Endothelial cell of umbilical vein (primary cell): ENCODE results near the gene ZNHIT2. TPM values are rescaled to one million over a fixed set of nuclear protein-coding genes. Genes with fewer than 3 reads are reported as not detected.

Experiments used
- BruUV-seq: library from RNA; stranded (reverse); fragments of 400-500 nt; replicated peaks from 2 replicates; lab custom pipeline; 2021; lab: Mats Ljungman, UMichigan
- CTCF ChIA-PET: fragments of 300-600, 350-600 bp; sonication (Branson Sonifier 250); formaldehyde crosslinking; loops from one replicate; lab custom pipeline; 2021; ENCODE audit warnings: antibody characterized with exemption, inconsistent platforms; lab: Charles Lee
- POLR2A ChIA-PET: fragments of 300-600, 350-600 bp; sonication (Branson Sonifier 250); formaldehyde crosslinking; loops from one replicate; lab custom pipeline; 2021; ENCODE audit warnings: antibody characterized with exemption, inconsistent platforms; lab: Charles Lee
- DNase-seq: peaks from one replicate; pipeline ENCODE4 v3.0.0-alpha.2; 2011; ENCODE audit warnings: low read depth, low spot score
- FAIRE-seq: peaks from 2 replicates; lab custom pipeline; 2011; peaks lifted over from hg19 to GRCh38; lab: Jason Lieb, UNC
- H2AFZ ChIP-seq: 2 replicates; pipeline ENCODE4 v1.6.0; 2012; ENCODE audit warnings: low read depth, low read length, control low read depth, inconsistent platforms
- H3K27ac ChIP-seq: 2 replicates; pipeline ENCODE4 v1.5.1; 2011; ENCODE audit warnings: low read depth, mild to moderate bottlenecking, control low read depth, low read length, moderate library complexity; ENCODE audit not compliant: insufficient read depth
- H3K27me3 ChIP-seq, 2 experiments: 2 replicates each; pipeline versions ENCODE4 v1.6.0 to v1.6.1; 2011; ENCODE audit warnings: low read length in 2 of 2, mixed read lengths in 1 of 2; ENCODE audit not compliant: control insufficient read depth in 2 of 2, insufficient read depth in 2 of 2
- H3K36me3 ChIP-seq, 2 experiments: 2 replicates in 1 of 2; 3 replicates in 1 of 2; pipeline ENCODE4 v1.5.1; 2011; ENCODE audit warnings: low read length in 2 of 2, mild to moderate bottlenecking in 1 of 2, moderate library complexity in 1 of 2; ENCODE audit not compliant: control insufficient read depth in 2 of 2, insufficient read depth in 2 of 2; ENCODE audit errors: extremely low read depth in 1 of 2
- H3K4me1 ChIP-seq: 3 replicates; pipeline ENCODE4 v1.5.1; 2011; ENCODE audit warnings: mild to moderate bottlenecking, low read length; ENCODE audit not compliant: control insufficient read depth, insufficient read depth; ENCODE audit errors: extremely low read depth
- H3K4me2 ChIP-seq: 2 replicates; pipeline ENCODE4 v1.6.1; 2011; ENCODE audit warnings: low read length, control low read depth, mixed read lengths; ENCODE audit not compliant: insufficient read depth
- H3K4me3 ChIP-seq, 3 experiments: fragments of 200-600 bp in 1 of 3; sonication (generic), shearing (Covaris generic) in 1 of 3; replicated peaks in 1 of 3; 2 replicates each; pipeline ENCODE4 v1.5.1; 2011 to 2016; ENCODE audit warnings: control low read depth in 3 of 3, low read length in 3 of 3, mild to moderate bottlenecking in 2 of 3, inconsistent platforms in 1 of 3, low read depth in 1 of 3, moderate library complexity in 1 of 3; ENCODE audit not compliant: insufficient read depth in 1 of 3
- H3K79me2 ChIP-seq: 2 replicates; pipeline ENCODE4 v1.6.0; 2012; ENCODE audit warnings: low read length, inconsistent platforms; ENCODE audit not compliant: control insufficient read depth, insufficient read depth
- H3K9ac ChIP-seq: replicated peaks from 2 replicates; pipeline ENCODE3; 2011; ENCODE audit warnings: low read length, control low read depth; ENCODE audit not compliant: insufficient read depth; ENCODE audit errors: extremely low read depth
- H3K9me1 ChIP-seq: replicated peaks from 3 replicates; pipeline ENCODE4 v1.6.0; 2011; ENCODE audit warnings: mild to moderate bottlenecking, low read length; ENCODE audit not compliant: control insufficient read depth, insufficient read depth; ENCODE audit errors: extremely low read depth
- H3K9me3 ChIP-seq: replicated peaks from 2 replicates; pipeline ENCODE4 v1.5.1; 2012; ENCODE audit warnings: low read length, inconsistent platforms; ENCODE audit not compliant: control insufficient read depth, insufficient read depth
- H4K20me1 ChIP-seq: replicated peaks from 2 replicates; pipeline ENCODE3; 2011; ENCODE audit warnings: mild to moderate bottlenecking, low read length; ENCODE audit not compliant: control insufficient read depth, insufficient read depth; ENCODE audit errors: extremely low read depth
- FOS ChIP-seq: IDR thresholded peaks from 2 replicates; pipeline ENCODE4 v1.6.1; 2011; ENCODE audit warnings: mild to moderate bottlenecking, low read length, moderate library complexity, borderline replicate concordance; ENCODE audit not compliant: insufficient read depth
- GATA2 ChIP-seq: IDR thresholded peaks from 2 replicates; pipeline ENCODE4 v1.7.0; 2011; ENCODE audit warnings: low read depth, mild to moderate bottlenecking, moderate library complexity, mixed read lengths, low read length; ENCODE audit not compliant: insufficient read length, insufficient read depth
- MAX ChIP-seq: IDR thresholded peaks from 2 replicates; pipeline ENCODE4 v1.6.1; 2011; ENCODE audit not compliant: insufficient read depth, insufficient read length
- POLR2A ChIP-seq: IDR thresholded peaks from 2 replicates; pipeline ENCODE4 v1.6.1; 2012; ENCODE audit warnings: low read depth, mild to moderate bottlenecking, control low read depth, low read length
- POLR2AphosphoS5 ChIP-seq: IDR thresholded peaks from 2 replicates; pipeline ENCODE4 v1.6.1; 2012; ENCODE audit warnings: low read depth, mild to moderate bottlenecking, control low read depth, low read length, moderate library complexity; ENCODE audit not compliant: insufficient read depth
- dilution Hi-C: fragments of 300-500 bp; cut with MboI; formaldehyde crosslinking; loops from one replicate; pipeline ENCODE4 v1.15.0; 2019; ENCODE audit warnings: low sequenced_read_pairs; ENCODE audit not compliant: extremely low pct_ligation_motif_present
- intact Hi-C: fragments of 100-400 bp; cut with micrococcal nuclease; formaldehyde crosslinking; loops from one replicate; pipeline ENCODE4 v1.10.0; 2022
- polyA plus RNA-seq, 4 experiments: library from polyadenylated mRNA; depleted of rRNA in 3 of 4; stranded (reverse) in 3 of 4; unstranded in 1 of 4; fragments of >200 nt; gene quantifications; 2 replicates each; pipeline versions ENCODE4 v1.2.1 to v1.2.3, GENCODE V29; 2011 to 2012; ENCODE audit warnings: missing spikeins in 1 of 4
- total RNA-seq: library from RNA; stranded (reverse); gene quantifications from 2 replicates; pipeline ENCODE4 v1.2.3, GENCODE V29; 2021

ZNHIT2 gene
- total and polyA plus RNA-seq, 2 donors (not counting 3 experiments of a cell fraction or from before 2014, with no cell fraction given): 7.1 to 9.0 TPM

- POLR2A ChIA-PET: interaction anchor here (1.5 kb wide), 1 partner anchor 11 kb away, joined by 4 read pairs; the partner anchor contains the start of gene ZNHIT2
Measured at GRCh38 chr11:65128182-65129145, 11.0 kb upstream of the ZNHIT2 start.

More at GRCh38 chr11:65128182-65129145, 11.0 kb upstream of the ZNHIT2 start:
- H3K9me1 ChIP-seq: no peaks in the 10 kb centered on the region
- H4K20me1 ChIP-seq: no peaks in the 10 kb centered on the region
- H2AFZ ChIP-seq: no peak overlapping the region
- intact Hi-C loops: no loop called here
- CTCF ChIA-PET: interaction anchor here (1.2 kb wide), 2 partner anchors 11 to 18 kb away, joined by 3 read pairs; partner anchors contain the start of gene ZNHIT2
- dilution Hi-C loops: no loop called here
- BruUV-seq: TSS peak; percentile 23
- TF ChIP-seq MAX: no peak
- TF ChIP-seq FOS: no peak
- TF ChIP-seq GATA2: no peak
- no peak for TF ChIP-seq POLR2A
- no peak for TF ChIP-seq POLR2AphosphoS5
- H3K27me3 ChIP-seq: no peaks in the 10 kb centered on the region
- DNase-seq (no peak), FAIRE-seq (no peak)
- no peak overlapping the region for H3K4me2 ChIP-seq
- H3K4me3 ChIP-seq: no peak overlapping the region
- peaks cover 14% of the 10 kb centered on the region for H3K79me2 ChIP-seq
- H3K4me1 ChIP-seq: peaks cover 6% of the 10 kb centered on the region
- no peak overlapping the region for H3K9ac ChIP-seq
- no peaks in the 10 kb centered on the region for H3K9me3 ChIP-seq
- no peak overlapping the region for H3K27ac ChIP-seq
- H3K36me3 ChIP-seq: peaks cover 11 to 58% of the 10 kb centered on the region in 2 experiments
